HK-2 (cell line): ENCODE data around the gene CRYGD.
"Not testable (repeated sequence)": the region's sequence is repeated elsewhere in the genome, so short reads cannot be mapped to it uniquely, and the experiment has no call there.

Experiments
- DNase-seq: peaks from one replicate; pipeline ENCODE4 v3.0.0-alpha.2; 2018; ENCODE audit not compliant: unreplicated experiment

Gene CRYGD

DNA sequence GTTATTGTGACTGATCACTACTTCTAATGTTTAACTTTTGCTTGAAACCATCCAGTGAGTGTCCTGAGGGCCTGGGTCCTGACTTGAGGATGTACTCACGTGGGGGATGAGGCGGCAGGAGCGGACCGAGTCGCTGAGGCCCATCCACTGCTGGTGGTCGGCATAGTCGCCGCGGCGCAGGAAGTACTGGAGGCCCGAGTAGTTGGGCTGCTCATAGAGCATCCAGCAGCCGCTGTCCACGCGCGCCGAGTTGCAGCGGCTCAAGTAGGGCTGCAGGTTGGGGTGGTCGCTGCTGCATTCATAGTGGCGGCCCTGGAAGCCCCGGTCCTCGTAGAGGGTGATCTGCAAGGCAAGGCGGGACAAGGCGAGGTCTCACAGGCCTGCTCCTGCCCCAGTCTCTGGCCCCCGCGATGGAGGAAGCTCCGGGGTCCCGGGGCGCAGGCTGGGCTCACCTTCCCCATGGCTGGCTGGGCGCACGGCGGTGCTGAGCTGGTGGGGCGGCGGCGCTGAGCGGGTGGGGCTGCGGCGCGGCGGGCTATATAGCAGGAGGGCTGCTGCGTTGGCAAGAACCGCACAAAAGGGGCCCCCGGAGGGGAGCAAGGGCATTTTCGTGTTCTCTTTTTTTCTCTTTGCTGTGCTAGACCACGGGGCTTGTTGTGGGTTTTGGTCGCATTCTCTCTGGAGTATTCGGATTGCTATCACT, at the start of gene CRYGD:
CRYGD (minus strand) TSS at position 512 of the 703 bp plus-strand sequence; CDS start at position 461, 51 bp downstream.
- DNase-seq: not testable (repeated sequence)

GRCh38 chr2:208172125-208172524, 47.8 kb upstream of the CRYGD start:
- no peak for DNase-seq

DNA sequence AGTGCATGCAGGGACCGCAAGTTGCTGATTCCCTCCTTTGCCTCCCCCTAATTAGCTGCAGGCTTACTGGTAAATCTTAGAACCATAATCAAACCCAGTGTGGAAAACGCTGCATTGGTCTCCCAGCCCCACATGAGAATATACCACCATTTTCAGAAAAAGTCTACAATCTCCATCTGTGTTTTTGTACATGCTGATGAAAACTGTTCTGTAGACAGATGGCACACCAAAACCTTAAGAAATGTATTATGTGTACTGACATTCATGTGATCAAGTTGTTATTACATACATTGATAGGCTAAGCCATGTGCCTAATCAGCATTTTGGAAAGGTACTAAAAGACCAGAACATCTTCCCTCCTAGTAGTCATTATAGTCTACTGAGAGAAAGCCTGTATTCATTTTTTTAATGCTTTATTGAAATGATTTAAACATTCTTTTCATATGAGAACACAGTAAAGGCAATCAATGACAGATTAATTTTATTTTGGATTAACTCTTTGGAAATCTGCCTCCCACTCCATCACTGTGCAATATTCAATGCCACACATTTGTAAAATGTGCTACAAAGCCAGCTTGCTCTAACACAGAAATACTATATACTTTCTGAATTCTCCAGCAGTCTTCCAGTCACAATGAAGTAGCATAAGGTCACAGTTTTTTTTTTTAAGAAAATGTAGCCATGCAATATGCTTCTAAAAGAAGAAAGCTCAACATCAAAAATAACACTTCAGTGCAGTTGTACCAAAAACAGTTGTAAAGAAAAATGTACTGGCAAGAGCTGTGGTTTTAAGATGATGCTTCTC, 40.8 kb upstream of the CRYGD start:
- no peak for DNase-seq

DNA sequence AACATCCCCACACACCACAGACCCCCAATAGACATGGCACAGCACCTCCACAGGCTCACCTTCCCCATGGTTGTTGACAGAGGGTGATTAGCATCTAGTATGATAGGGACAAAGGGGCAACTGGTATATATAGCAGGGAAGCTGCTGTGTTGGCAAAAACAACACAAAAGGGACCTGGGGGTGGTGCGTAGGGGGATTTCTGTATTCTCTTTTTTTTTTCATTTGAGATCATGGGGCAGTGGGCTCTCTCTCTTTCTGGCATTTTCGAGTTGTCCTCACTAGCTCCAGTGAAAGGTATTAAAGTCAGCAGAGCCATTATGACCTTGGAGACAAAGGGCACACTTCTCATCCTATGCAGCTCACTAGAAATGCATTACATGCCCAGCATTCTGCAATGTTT, 39.2 kb upstream of the CRYGD start, which contains the start of gene CRYGA:
CRYGA (minus strand) TSS at position 101 of the 400 bp plus-strand sequence; CDS start at position 68, 33 bp downstream.
- DNase-seq: no peak

DNA sequence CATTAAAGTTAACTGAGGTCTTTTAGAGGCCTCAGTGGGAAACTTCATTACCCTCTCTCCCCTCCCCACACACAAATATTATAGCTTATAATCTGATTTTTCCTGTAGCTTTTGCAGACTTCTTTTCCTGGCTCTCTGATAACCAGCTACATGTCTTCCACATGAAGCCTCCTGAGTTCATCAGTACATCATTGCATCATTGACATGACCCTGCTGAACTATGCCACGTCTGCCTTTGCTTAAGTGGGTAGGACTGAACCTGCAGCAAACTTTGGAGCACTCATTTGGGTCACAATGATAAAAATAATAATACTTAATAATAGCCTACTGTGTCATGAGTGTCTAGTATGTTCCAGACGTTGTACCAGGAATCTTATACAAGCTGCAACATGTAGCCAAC, 32.1 kb upstream of the CRYGD start:
- DNase-seq: no peak

- DNase-seq: no peak
Observed at GRCh38 chr2:208153156-208153555, 28.8 kb upstream of the CRYGD start.

DNA sequence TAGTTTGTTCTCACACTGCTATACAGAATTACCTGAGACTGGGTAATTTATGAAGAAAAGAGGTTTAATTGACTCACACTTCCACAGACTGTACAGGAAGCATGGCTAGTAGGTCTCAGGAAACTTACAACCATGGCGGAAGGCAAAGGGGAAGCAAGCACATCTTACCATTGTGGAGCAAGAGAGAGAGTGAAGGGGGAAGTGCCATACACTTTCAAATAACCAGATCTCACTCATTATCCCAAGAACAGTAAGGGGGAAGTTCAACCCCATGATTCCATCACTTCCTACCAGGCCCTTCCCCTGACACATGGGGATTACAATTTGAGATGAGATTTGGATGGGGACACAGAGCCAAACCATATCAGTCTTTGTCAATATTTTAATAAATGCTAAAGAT, 26.6 kb upstream of the CRYGD start:
- no peak for DNase-seq

- no peak for DNase-seq
Observed at GRCh38 chr2:208150094-208150493, 25.8 kb upstream of the CRYGD start.

DNA sequence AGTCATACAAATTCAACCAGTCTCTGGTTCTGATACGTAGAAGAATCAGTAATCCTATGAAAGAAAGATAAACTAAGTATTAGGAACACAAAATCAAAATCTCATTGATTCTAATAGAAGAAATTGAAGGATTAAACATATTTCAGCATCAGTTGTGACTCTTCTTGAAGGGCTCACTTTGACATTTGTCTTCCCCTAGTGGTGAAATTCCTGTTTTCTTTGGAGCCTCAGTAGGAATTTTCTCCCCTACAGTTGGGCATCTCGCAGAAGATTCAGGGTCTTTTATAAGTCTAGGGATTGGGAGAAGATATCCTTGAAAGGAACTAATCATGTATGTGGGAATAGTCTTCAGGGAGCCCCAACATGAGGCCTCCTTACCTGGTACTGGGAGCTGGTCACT, 24.5 kb upstream of the CRYGD start:
- DNase-seq: no peak

DNA sequence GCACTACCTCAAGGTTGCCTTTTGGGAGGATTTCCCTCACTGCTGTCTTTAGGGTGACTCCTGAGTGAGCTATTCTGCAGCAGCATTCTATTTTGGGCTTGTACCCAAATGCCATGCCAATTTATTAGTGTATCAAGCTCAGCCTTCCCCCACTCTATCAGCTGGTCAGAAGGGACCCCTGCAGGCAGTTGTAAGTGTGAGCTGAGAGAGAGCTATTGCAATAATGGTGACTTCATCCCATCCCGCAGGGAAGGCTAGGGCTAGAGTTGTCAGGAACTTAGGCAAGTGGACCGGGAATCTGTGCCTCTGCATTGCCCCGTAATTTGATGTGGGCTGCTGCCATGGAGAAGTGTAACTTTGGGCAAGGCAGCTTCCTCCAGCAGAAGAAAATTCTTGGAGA, 23.4 kb upstream of the CRYGD start:
- no peak for DNase-seq

- no peak for DNase-seq
Observed at GRCh38 chr2:208147008-208147407, 22.7 kb upstream of the CRYGD start.

- DNase-seq: no peak
Observed at GRCh38 chr2:208146006-208146405, 21.7 kb upstream of the CRYGD start, which contains the start of gene CRYGB. CRYGB (minus strand) TSS chr2:208146158; CDS start chr2:208146120, 38 bp downstream.

- no peak for DNase-seq
Observed at GRCh38 chr2:208142925-208143799, 18.8 kb upstream of the CRYGD start.

GRCh38 chr2:208142240-208142924, 18.1 kb upstream of the CRYGD start:
- no peak for DNase-seq

- no peak for DNase-seq
Observed at GRCh38 chr2:208139447-208139846, 15.1 kb upstream of the CRYGD start.

GRCh38 chr2:208138334-208138733, 14.0 kb upstream of the CRYGD start:
- not testable (repeated sequence) for DNase-seq

- no peak for DNase-seq
Observed at GRCh38 chr2:208136716-208137094, 12.4 kb upstream of the CRYGD start.

GRCh38 chr2:208135794-208136715, 11.7 kb upstream of the CRYGD start:
- no peak for DNase-seq

DNA sequence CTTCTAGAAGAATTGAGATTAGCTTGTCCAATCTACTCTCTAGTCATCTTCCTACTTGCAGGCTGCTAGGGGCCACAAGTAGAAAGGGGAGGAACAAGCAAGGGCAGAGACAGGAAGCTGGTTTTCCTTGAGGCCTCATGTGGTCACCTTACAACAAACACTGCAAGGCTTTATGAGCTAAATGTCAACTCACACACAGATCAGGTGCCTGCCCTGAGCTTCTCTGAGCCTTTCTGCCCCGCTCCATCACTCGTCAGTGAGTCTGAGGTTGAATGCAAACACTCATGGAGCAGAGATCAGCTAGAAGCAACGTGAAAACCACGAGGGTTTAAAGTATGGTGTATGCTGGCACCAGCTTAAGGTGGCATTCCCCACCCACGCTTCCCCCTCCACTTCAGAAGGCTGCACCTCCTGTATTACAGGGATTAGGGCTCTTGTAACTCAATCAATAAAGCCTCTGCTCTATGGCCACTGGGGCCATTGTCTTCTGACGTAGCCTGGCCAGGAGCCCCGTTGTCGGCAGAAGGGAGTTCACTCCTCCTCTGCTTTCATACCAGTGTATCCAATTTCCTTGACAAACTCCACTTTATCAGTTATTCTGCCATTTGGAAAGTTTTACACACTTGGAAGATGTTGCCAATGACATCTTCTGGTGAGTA, 10.7 kb upstream of the CRYGD start:
- no peak for DNase-seq

DNA sequence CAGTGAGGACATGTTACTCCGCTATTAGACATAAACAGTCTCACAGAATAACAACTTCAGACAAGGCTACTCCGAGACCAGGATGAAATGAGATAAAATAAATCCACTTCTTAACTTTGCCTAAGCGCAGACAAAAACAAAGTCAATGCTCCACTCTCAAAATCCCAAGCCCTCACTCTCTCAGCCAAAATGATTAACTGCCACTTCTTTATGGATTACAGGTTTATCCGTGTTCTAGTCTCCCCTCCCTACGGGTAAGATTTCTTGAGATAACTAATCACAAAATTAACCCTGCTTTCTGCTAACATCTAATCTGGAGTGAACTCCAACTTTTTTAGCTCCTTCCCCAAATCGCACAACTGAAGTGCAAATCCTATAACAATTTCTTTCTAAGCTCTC, 6.4 kb upstream of the CRYGD start:
- DNase-seq: no peak
